ENCODE measurements around the gene ADH5.

GRCh38 chr4:99047710-99048109 is 40.9 kb downstream of the ADH5 start:
- TF ChIP-seq CTCF (conservative IDR thresholded peaks at IDR 0.05), result peak; percentile 2; the same call in 1 of the 2 replicates
- TF ChIP-seq ZFX (IDR thresholded peaks at IDR 0.05), result no peak
